ENCODE results near the gene CFAP46.

Gene CFAP46

GRCh38 chr10:132943791-132944404 lies 1.5 kb upstream of the CFAP46 start:
- Histone ChIP-seq H3K27me3 (peaks cover 82% of the 10 kb centered on the region), H3K9me3 (no peaks in the 10 kb centered on the region), H3K4me1 (ENCODE audit: control insufficient read depth in 1 of 2, insufficient read depth in 1 of 2, low read depth in 1 of 2, low read length in 1 of 2) (peaks cover 0 to 4% of the 10 kb centered on the region in 2 experiments), H3K4me3 (ENCODE audit: low read depth in 1 of 2, low read length in 1 of 2) (no peak overlapping the region), H3K27ac (no peak overlapping the region), H3K36me3 (no peaks in the 10 kb centered on the region)
- TF ChIP-seq CTCF (IDR thresholded peaks at IDR 0.05): no peak

GRCh38 chr10:132943058-132943790 lies 854 bp upstream of the CFAP46 start:
- Histone ChIP-seq H3K4me1 (ENCODE audit: control insufficient read depth in 1 of 2, insufficient read depth in 1 of 2, low read depth in 1 of 2, low read length in 1 of 2) (peaks cover 0 to 4% of the 10 kb centered on the region in 2 experiments), H3K27me3 (peaks cover 82% of the 10 kb centered on the region), H3K36me3 (no peaks in the 10 kb centered on the region), H3K27ac (no peak overlapping the region), H3K4me3 (ENCODE audit: low read depth in 1 of 2, low read length in 1 of 2) (no peak overlapping the region), H3K9me3 (no peaks in the 10 kb centered on the region)
- TF ChIP-seq CTCF (IDR thresholded peaks at IDR 0.05): no peak

GRCh38 chr10:132941640-132942051 lies 724 bp downstream of the CFAP46 start:
- Histone ChIP-seq H3K4me1 (ENCODE audit: control insufficient read depth in 1 of 2, insufficient read depth in 1 of 2, low read depth in 1 of 2, low read length in 1 of 2) (peaks cover 0 to 4% of the 10 kb centered on the region in 2 experiments), H3K36me3 (no peaks in the 10 kb centered on the region), H3K27me3 (peaks cover 95% of the 10 kb centered on the region), H3K4me3 (ENCODE audit: low read depth in 1 of 2, low read length in 1 of 2) (no peak overlapping the region), H3K27ac (no peak overlapping the region), H3K9me3 (no peaks in the 10 kb centered on the region)
- no peak for TF ChIP-seq CTCF (IDR thresholded peaks at IDR 0.05)

GRCh38 chr10:132940791-132941465 lies 1.4 kb downstream of the CFAP46 start:
- Histone ChIP-seq H3K4me1 (ENCODE audit: control insufficient read depth in 1 of 2, insufficient read depth in 1 of 2, low read depth in 1 of 2, low read length in 1 of 2) (peaks cover 0 to 4% of the 10 kb centered on the region in 2 experiments), H3K27me3 (peaks cover 95% of the 10 kb centered on the region), H3K4me3 (ENCODE audit: low read depth in 1 of 2, low read length in 1 of 2) (no peak overlapping the region), H3K27ac (no peak overlapping the region), H3K36me3 (no peaks in the 10 kb centered on the region), H3K9me3 (no peaks in the 10 kb centered on the region)
- no peak for TF ChIP-seq CTCF (IDR thresholded peaks at IDR 0.05)

GRCh38 chr10:132939957-132940790 lies 2.2 kb downstream of the CFAP46 start:
- peak; percentile 68 for TF ChIP-seq CTCF (IDR thresholded peaks at IDR 0.05)
- peaks cover 87% of the 10 kb centered on the region for H3K27me3 ChIP-seq
- H3K27ac ChIP-seq: no peak overlapping the region
- H3K36me3 ChIP-seq: no peaks in the 10 kb centered on the region
- no peaks in the 10 kb centered on the region for H3K9me3 ChIP-seq
- no peak overlapping the region for H3K4me3 ChIP-seq (ENCODE audit: low read depth in 1 of 2, low read length in 1 of 2)
- peaks cover 0 to 4% of the 10 kb centered on the region in 2 experiments for H3K4me1 ChIP-seq (ENCODE audit: control insufficient read depth in 1 of 2, insufficient read depth in 1 of 2, low read depth in 1 of 2, low read length in 1 of 2)

Measured in neutrophil (primary cell).